Brain microvascular endothelial cell (primary cell): ENCODE results near the gene CAMK1D.
A peak's percentile ranks its signal among the peaks of the same experiment; 100 is the strongest.

Experiments
- DNase-seq: peaks from one replicate; pipeline ENCODE4 v3.0.0-alpha.2; 2020
- H3K27ac ChIP-seq: fragments of 250-450 bp; sonication (Bioruptor Pico); 2 replicates; pipeline ENCODE4 v1.5.1; 2020; ENCODE audit warnings: mild to moderate bottlenecking, moderate library complexity
- H3K27me3 ChIP-seq: fragments of 250-450 bp; sonication (Bioruptor Pico); replicated peaks from 2 replicates; pipeline ENCODE4 v1.5.1; 2020; ENCODE audit warnings: mild to moderate bottlenecking
- H3K36me3 ChIP-seq: fragments of 250-450 bp; sonication (Bioruptor Pico); replicated peaks from 2 replicates; pipeline ENCODE4 v1.5.1; 2020; ENCODE audit warnings: mild to moderate bottlenecking
- H3K4me3 ChIP-seq: 2 replicates; pipeline ENCODE4 v1.5.1; 2011; ENCODE audit warnings: low read depth, mild to moderate bottlenecking, control low read depth, low read length, moderate library complexity
- in situ Hi-C: cut with HindIII; loops from 2 replicates; pipeline ENCODE4 v1.10.0; 2017; ENCODE audit warnings: low sequenced_read_pairs, low pct_ligation_motif_present
- TF ChIP-seq, protein P1 (sequence below): IDR thresholded peaks from 2 replicates; pipeline ENCODE4 v1.5.1; 2011; ENCODE audit warnings: low read depth, mild to moderate bottlenecking, moderate library complexity, low read length, control low read depth, inconsistent platforms; ENCODE audit errors: missing control alignments

The CAMK1D gene

DNA sequence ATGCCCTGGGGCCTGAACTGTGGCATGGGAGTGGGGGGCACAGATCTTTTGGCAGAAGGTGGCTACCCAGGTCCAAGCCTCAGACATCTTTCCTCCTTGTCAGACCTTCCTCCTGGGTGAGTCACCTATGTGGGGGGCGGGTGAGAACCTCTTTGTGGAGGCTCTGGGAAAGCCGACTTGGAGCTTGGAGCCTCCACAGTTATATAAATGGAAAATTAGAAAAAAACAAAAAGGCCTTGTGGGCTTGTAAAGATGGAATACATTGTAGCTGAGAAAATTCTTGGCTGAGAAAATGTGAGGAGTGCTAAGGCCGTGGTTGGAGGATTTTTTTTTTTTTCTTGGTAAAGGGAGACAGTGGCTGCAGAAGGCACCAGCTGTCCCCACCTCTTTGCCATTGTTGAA lies 359.7 kb downstream of the CAMK1D start:
- in situ Hi-C loops: no loop called here
- no peaks in the 10 kb centered on the region for H3K27me3 ChIP-seq
- H3K36me3 ChIP-seq: no peaks in the 10 kb centered on the region
- H3K27ac ChIP-seq: peak overlapping the region; percentile 76
- DNase-seq: peak; percentile 49
- TF ChIP-seq, protein P1, sequence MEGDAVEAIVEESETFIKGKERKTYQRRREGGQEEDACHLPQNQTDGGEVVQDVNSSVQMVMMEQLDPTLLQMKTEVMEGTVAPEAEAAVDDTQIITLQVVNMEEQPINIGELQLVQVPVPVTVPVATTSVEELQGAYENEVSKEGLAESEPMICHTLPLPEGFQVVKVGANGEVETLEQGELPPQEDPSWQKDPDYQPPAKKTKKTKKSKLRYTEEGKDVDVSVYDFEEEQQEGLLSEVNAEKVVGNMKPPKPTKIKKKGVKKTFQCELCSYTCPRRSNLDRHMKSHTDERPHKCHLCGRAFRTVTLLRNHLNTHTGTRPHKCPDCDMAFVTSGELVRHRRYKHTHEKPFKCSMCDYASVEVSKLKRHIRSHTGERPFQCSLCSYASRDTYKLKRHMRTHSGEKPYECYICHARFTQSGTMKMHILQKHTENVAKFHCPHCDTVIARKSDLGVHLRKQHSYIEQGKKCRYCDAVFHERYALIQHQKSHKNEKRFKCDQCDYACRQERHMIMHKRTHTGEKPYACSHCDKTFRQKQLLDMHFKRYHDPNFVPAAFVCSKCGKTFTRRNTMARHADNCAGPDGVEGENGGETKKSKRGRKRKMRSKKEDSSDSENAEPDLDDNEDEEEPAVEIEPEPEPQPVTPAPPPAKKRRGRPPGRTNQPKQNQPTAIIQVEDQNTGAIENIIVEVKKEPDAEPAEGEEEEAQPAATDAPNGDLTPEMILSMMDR: no peak
- no peak overlapping the region for H3K4me3 ChIP-seq

DNA sequence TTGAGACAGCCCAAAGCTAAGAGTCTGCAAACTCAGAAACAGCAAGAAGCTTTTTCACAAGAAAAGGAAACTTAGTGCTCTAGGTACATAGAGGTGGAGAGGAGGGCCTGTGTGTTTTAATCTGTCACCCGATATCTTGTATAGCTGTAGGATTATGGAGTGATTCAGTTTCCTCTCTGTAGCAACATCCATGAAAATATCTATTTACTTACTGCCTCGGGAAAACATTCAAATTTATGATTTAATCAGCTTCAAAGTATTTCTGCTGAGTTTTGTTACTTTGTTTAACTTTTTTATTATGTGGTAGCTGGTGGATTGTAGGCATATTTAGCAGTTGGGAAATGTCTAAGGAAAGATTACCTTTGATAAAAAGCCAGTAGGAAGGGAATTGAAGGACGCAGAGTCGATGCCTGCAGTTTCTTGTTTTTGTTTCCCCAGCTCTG lies 360.2 kb downstream of the CAMK1D start:
- DNase-seq: no peak
- no peaks in the 10 kb centered on the region for H3K27me3 ChIP-seq
- no peak overlapping the region for H3K4me3 ChIP-seq
- H3K27ac ChIP-seq: peak overlapping the region; percentile 76
- H3K36me3 ChIP-seq: no peaks in the 10 kb centered on the region
- TF ChIP-seq, protein P1: no peak
- in situ Hi-C loops: no loop called here

DNA sequence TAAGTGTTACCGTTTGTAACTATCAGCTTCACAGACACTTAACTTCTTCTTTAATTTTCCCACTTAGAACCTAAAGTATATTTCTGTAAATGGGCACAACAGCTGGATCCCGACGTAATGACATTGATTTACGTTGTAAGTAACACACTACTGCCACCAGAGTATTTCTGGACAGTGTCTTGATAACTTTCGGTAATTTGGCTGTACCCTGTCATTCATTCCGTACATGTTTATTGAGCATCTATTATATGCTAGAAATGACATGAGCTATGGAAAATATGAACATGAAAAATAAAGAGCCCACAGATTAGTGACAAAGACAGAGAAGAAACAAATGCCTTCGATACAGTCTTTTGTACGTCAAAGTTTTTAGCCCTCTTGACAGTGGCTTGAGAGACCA lies 360.8 kb downstream of the CAMK1D start:
- H3K27me3 ChIP-seq: no peaks in the 10 kb centered on the region
- TF ChIP-seq, protein P1: no peak
- H3K4me3 ChIP-seq: no peak overlapping the region
- H3K27ac ChIP-seq: peak overlapping the region; percentile 76
- in situ Hi-C loops: no loop called here
- no peak for DNase-seq
- H3K36me3 ChIP-seq: no peaks in the 10 kb centered on the region

DNA sequence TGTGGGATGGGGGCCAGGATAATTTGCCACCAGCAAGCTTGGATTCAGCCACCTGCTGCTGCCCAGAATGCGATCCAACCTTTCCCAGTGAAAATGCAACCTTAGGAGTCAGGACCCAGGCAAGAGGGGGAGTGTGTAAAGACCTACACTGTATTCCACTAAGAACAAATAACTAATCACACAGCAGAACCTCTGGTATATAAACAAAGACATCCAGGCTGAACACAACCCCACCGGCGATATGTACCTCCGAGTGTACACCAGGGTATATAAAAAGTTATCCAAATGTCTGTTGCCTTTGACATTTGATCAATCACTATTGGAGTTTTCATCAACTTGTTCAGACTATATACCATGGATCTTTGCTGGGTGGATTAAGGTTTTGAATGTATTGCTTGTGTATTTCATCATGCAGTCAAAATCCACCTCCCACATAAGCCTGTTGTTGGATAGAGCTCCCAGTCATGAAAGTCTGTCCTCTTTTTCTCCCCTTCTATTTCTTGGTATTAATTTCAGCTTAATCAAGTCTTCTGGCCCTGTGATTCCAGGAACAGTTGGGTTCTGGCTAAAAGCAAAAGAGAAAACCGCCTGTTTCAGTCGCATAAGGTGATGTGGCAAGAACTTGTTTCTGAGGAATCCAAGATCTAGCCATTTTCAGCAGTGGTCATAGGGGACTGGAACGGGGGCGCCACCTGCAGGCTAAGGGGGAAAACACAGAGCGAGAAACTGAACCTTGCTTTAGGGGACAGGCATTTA lies 361.4 kb downstream of the CAMK1D start:
- H3K27ac ChIP-seq: peak overlapping the region; percentile 6
- in situ Hi-C loops: no loop called here
- peak; percentile 79 for DNase-seq

DNA sequence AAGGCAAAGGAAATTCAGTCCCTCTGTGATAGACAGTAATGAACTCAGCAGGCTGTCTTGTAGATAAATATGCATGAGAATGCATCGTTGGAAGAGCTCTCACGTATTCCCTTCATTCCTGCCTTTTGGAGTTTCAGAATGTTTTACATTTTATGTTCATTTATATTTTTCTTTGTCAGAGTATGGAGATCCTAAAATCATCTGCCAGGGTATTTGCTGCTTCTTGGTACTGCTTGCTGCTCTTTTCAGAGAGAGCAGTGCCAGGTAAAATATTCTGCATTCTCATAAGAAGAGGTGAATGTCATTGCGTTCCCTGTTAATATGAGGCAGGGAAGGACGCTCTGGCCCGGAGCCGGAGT lies 362.0 kb downstream of the CAMK1D start:
- no peaks in the 10 kb centered on the region for H3K36me3 ChIP-seq
- TF ChIP-seq, protein P1: no peak
- no peak overlapping the region for H3K27ac ChIP-seq
- in situ Hi-C loops: no loop called here
- H3K27me3 ChIP-seq: no peaks in the 10 kb centered on the region
- H3K4me3 ChIP-seq: no peak overlapping the region
- DNase-seq: no peak

More for the DNA sequence above, 361.4 kb downstream of the CAMK1D start:
- no peaks in the 10 kb centered on the region for H3K27me3 ChIP-seq
- no peak overlapping the region for H3K4me3 ChIP-seq
- TF ChIP-seq, protein P1: peak; percentile 98
- no peaks in the 10 kb centered on the region for H3K36me3 ChIP-seq
